ENCODE measurements around the gene CDHR3. TPM values are rescaled to one million over a fixed set of nuclear protein-coding genes. Genes with fewer than 3 reads are reported as not detected.

Gene CDHR3
- total RNA-seq, 1 experiment from 2014 or later, result 6.5 TPM

DNA sequence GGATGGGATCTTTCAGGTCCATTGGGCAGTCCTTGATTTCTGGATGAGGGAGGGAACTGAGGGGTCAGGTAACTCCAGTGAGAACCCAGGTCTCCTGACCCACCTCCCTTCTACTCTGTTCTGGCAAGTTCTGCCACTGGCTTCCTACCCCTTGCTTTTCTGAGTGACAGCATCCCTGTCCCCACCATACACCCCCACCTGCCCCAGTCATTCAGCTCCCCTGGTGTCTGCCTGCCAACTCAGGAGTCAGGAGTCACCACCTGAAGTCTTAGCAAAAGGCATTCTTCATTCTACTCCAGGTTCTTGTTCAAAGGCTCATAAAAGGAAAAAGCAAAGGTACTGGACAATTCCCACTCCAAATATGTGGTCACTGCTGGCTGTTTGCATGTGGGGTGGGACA, 26.6 kb downstream of the CDHR3 start:
- no TSS peak for BruUV-seq (replicated peaks)
- TF ChIP-seq TCF7L2 (IDR thresholded peaks at IDR 0.05; ENCODE audit: low read depth, low read length), result no peak
- TF ChIP-seq, protein P1, sequence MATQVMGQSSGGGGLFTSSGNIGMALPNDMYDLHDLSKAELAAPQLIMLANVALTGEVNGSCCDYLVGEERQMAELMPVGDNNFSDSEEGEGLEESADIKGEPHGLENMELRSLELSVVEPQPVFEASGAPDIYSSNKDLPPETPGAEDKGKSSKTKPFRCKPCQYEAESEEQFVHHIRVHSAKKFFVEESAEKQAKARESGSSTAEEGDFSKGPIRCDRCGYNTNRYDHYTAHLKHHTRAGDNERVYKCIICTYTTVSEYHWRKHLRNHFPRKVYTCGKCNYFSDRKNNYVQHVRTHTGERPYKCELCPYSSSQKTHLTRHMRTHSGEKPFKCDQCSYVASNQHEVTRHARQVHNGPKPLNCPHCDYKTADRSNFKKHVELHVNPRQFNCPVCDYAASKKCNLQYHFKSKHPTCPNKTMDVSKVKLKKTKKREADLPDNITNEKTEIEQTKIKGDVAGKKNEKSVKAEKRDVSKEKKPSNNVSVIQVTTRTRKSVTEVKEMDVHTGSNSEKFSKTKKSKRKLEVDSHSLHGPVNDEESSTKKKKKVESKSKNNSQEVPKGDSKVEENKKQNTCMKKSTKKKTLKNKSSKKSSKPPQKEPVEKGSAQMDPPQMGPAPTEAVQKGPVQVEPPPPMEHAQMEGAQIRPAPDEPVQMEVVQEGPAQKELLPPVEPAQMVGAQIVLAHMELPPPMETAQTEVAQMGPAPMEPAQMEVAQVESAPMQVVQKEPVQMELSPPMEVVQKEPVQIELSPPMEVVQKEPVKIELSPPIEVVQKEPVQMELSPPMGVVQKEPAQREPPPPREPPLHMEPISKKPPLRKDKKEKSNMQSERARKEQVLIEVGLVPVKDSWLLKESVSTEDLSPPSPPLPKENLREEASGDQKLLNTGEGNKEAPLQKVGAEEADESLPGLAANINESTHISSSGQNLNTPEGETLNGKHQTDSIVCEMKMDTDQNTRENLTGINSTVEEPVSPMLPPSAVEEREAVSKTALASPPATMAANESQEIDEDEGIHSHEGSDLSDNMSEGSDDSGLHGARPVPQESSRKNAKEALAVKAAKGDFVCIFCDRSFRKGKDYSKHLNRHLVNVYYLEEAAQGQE (IDR thresholded peaks at IDR 0.05; ENCODE audit: insufficient read depth in 1 of 2, low read depth in 2 of 2, low read length in 1 of 2), result no peak
- TF ChIP-seq, protein P2, sequence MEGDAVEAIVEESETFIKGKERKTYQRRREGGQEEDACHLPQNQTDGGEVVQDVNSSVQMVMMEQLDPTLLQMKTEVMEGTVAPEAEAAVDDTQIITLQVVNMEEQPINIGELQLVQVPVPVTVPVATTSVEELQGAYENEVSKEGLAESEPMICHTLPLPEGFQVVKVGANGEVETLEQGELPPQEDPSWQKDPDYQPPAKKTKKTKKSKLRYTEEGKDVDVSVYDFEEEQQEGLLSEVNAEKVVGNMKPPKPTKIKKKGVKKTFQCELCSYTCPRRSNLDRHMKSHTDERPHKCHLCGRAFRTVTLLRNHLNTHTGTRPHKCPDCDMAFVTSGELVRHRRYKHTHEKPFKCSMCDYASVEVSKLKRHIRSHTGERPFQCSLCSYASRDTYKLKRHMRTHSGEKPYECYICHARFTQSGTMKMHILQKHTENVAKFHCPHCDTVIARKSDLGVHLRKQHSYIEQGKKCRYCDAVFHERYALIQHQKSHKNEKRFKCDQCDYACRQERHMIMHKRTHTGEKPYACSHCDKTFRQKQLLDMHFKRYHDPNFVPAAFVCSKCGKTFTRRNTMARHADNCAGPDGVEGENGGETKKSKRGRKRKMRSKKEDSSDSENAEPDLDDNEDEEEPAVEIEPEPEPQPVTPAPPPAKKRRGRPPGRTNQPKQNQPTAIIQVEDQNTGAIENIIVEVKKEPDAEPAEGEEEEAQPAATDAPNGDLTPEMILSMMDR (IDR thresholded peaks at IDR 0.05), result no peak
- no peak for TF ChIP-seq POLR2AphosphoS5 (IDR thresholded peaks at IDR 0.05; ENCODE audit: low read depth, low read length)
- TF ChIP-seq SIN3A (IDR thresholded peaks at IDR 0.05; ENCODE audit: borderline replicate concordance, insufficient read depth, low read depth, low read length), result no peak
- Histone ChIP-seq H3K36me3 (ENCODE audit: control insufficient read depth, insufficient read depth, low read length) (no peaks in the 10 kb centered on the region), H3K4me1 (ENCODE audit: control insufficient read depth, insufficient read depth, low read length) (no peaks in the 10 kb centered on the region), H3K27ac (ENCODE audit: low read length) (no peak overlapping the region), H3K4me3 (ENCODE audit: low read depth in 2 of 2, low read length in 2 of 2) (no peak overlapping the region), H3K27me3 (ENCODE audit: control insufficient read depth, insufficient read depth, low read length) (peaks cover 7% of the 10 kb centered on the region), H3K9me3 (ENCODE audit: control insufficient read depth, insufficient read depth, low read depth, low read length) (no peaks in the 10 kb centered on the region)
- intact Hi-C loops (cut with micrococcal nuclease; ENCODE audit: unreplicated experiment) (no loop called here), in situ Hi-C loops (cut with HindIII; ENCODE audit: low pct_unique_long_range_greater_than_20kb, low sequenced_read_pairs) (no loop called here)
- CTCF ChIA-PET, result no interaction called here
- POLR2A ChIA-PET, result no interaction called here
- ATAC-seq (no peak), DNase-seq (ENCODE audit: low read depth, low spot score) (no peak)

DNA sequence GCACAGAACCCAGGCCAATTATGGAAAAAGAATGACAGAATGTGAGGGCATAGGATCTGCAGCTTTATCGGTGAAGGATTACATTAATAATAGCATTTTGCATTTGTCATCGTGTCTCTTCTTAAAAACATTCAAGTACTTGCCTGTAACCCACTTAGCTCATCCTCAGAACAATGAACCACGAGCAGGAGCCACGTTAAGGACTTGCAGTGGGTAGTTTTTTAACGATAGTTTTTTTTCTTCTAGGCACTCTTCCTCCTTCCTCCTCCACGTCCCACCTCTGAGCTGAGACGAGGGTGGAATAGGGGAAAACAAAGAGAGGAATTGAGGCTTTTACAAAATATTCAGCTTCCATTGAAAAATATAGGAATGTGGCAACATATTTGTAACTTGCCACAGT, 27.1 kb downstream of the CDHR3 start:
- POLR2A ChIA-PET, result no interaction called here
- no TSS peak for BruUV-seq (replicated peaks)
- CTCF ChIA-PET, result no interaction called here

More for the DNA sequence above, 27.1 kb downstream of the CDHR3 start:
- intact Hi-C loops (cut with micrococcal nuclease; ENCODE audit: unreplicated experiment) (no loop called here), in situ Hi-C loops (cut with HindIII; ENCODE audit: low pct_unique_long_range_greater_than_20kb, low sequenced_read_pairs) (no loop called here)
- H3K27me3 ChIP-seq (ENCODE audit: control insufficient read depth, insufficient read depth, low read length), result peaks cover 7% of the 10 kb centered on the region
- no peaks in the 10 kb centered on the region for H3K9me3 ChIP-seq (ENCODE audit: control insufficient read depth, insufficient read depth, low read depth, low read length)
- no peaks in the 10 kb centered on the region for H3K4me1 ChIP-seq (ENCODE audit: control insufficient read depth, insufficient read depth, low read length)
- no peak overlapping the region for H3K4me3 ChIP-seq (ENCODE audit: low read depth in 2 of 2, low read length in 2 of 2)
- H3K36me3 ChIP-seq (ENCODE audit: control insufficient read depth, insufficient read depth, low read length), result no peaks in the 10 kb centered on the region
- no peak overlapping the region for H3K27ac ChIP-seq (ENCODE audit: low read length)
- TF ChIP-seq POLR2AphosphoS5 (IDR thresholded peaks at IDR 0.05; ENCODE audit: low read depth, low read length) (no peak), TCF7L2 (IDR thresholded peaks at IDR 0.05; ENCODE audit: low read depth, low read length) (no peak), SIN3A (IDR thresholded peaks at IDR 0.05; ENCODE audit: borderline replicate concordance, insufficient read depth, low read depth, low read length) (no peak)
- TF ChIP-seq, protein P1 (IDR thresholded peaks at IDR 0.05; ENCODE audit: insufficient read depth in 1 of 2, low read depth in 2 of 2, low read length in 1 of 2), result no peak
- TF ChIP-seq, protein P2 (IDR thresholded peaks at IDR 0.05), result no peak
- ATAC-seq, result no peak
- DNase-seq (ENCODE audit: low read depth, low spot score), result no peak

All from Panc1 (cell line).